HFF-Myc (cell line): ENCODE data around the gene LYZ.

Experiments
- DNase-seq: peaks from one replicate; pipeline ENCODE4 v3.0.0-alpha.2; 2011; ENCODE audit warnings: low read depth; ENCODE audit errors: extremely low read depth
- H3K4me3 ChIP-seq: replicated peaks from 2 replicates; pipeline ENCODE4 v1.5.1; 2011; ENCODE audit warnings: low read depth, mild to moderate bottlenecking, control low read depth, low read length
- TF ChIP-seq, protein P1 (sequence below): IDR thresholded peaks from 2 replicates; pipeline ENCODE4 v1.5.1; 2012; ENCODE audit warnings: mild to moderate bottlenecking, low read depth, low read length, control low read depth; ENCODE audit errors: missing control alignments

LYZ gene

DNA sequence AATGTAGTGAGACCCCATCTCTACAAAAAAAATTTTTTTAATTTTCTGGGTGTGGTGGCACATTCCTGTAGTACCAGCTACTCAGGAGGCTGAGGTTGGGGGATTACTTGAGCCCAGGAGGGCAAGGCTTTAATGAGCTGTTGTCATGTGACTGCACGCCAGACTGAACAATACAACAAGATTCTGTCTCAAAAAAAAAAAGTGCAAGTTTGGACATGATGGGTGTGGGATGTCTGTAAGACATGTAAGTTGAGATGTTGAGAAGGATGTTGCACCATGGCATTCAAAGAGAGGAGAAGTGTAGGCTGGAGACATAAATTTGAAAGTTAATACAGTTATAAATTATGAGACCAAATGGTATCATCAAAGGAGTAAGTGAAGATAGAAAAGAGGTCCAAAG is 34.9 kb downstream of the LYZ start:
- TF ChIP-seq, protein P1, sequence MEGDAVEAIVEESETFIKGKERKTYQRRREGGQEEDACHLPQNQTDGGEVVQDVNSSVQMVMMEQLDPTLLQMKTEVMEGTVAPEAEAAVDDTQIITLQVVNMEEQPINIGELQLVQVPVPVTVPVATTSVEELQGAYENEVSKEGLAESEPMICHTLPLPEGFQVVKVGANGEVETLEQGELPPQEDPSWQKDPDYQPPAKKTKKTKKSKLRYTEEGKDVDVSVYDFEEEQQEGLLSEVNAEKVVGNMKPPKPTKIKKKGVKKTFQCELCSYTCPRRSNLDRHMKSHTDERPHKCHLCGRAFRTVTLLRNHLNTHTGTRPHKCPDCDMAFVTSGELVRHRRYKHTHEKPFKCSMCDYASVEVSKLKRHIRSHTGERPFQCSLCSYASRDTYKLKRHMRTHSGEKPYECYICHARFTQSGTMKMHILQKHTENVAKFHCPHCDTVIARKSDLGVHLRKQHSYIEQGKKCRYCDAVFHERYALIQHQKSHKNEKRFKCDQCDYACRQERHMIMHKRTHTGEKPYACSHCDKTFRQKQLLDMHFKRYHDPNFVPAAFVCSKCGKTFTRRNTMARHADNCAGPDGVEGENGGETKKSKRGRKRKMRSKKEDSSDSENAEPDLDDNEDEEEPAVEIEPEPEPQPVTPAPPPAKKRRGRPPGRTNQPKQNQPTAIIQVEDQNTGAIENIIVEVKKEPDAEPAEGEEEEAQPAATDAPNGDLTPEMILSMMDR = no peak
- H3K4me3 ChIP-seq = no peak overlapping the region
- DNase-seq = no peak

DNA sequence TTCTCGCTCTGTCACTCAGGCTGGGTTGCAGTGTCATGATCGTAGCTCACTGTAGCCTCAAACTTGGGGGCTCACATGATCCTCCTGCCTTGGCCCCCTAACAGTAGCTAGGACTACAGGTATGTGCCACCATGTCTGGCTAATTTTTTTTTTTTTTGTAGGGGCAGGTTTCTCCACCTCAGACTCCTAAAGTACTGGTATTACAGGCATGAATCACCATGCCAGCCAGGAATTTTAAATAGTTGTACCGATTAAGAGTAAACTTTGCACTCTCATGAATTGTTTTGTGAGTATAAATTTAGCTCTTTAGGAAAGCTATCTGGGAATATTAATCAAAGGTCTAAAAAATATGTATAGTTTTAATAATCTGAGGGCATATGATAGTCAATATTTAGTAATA is 36.9 kb downstream of the LYZ start:
- no peak overlapping the region for H3K4me3 ChIP-seq
- TF ChIP-seq, protein P1 = no peak
- no peak for DNase-seq

DNA sequence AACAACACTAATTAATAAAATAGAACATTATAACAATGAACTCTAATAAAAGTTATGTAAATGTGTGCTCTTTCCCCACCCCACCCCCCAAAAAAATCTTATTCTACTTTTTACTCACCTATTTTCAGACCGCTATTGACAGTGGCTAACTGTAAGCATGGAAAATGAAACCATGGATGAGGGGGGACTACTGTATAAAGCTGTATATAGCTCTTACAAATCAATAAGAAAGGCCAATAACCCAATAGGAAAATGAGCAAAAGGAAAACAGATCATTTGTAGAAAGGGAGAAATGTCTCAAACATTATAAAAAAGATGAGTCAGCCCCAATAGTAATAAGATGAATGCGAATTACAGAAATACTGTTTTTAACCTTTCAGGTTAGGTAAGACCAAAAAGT is 38.7 kb downstream of the LYZ start:
- TF ChIP-seq, protein P1 = no peak
- no peak for DNase-seq

DNA sequence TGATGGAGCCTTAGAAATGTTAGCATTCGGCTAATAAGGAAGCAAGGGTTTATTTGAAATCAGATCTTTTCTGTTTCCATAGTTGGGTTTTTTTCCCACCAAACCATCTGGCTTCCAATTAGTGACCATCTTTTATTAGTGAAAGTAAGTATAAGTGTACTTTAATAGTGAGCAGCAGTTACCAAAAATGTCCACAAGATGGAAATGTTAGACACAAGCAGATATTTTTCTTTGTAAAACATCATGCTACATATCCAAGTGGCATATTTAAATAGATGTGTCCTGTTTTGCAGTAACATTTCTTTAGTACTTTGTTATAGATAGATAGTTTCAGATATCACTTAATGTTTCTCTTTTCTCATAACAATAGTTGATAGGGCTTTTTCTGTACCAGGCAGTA is 40.2 kb downstream of the LYZ start:
- TF ChIP-seq, protein P1 = peak; percentile 35
- H3K4me3 ChIP-seq = no peak overlapping the region
- peak; percentile 52 for DNase-seq

More for the DNA sequence above, 38.7 kb downstream of the LYZ start:
- no peak overlapping the region for H3K4me3 ChIP-seq

DNA sequence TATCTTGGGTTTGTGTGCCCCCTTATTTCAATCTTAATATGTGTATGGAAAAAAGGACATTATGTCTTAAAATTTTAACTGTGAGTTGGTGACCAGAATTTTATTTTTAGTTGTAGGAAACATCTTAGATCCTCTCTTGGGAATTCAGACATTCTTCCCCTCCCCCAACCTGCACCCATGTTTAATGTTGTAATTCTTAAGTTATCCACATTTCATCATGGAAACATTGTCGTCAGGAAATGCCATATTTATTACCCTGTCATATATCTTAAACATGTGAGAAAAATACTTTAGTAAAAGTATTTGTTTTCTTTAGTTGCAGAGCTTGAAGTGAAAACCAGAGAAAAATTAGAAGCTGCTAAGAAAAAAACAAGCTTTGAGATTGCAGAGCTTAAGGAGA is 41.6 kb downstream of the LYZ start:
- H3K4me3 ChIP-seq = no peak overlapping the region
- TF ChIP-seq, protein P1 = no peak
- DNase-seq = no peak

DNA sequence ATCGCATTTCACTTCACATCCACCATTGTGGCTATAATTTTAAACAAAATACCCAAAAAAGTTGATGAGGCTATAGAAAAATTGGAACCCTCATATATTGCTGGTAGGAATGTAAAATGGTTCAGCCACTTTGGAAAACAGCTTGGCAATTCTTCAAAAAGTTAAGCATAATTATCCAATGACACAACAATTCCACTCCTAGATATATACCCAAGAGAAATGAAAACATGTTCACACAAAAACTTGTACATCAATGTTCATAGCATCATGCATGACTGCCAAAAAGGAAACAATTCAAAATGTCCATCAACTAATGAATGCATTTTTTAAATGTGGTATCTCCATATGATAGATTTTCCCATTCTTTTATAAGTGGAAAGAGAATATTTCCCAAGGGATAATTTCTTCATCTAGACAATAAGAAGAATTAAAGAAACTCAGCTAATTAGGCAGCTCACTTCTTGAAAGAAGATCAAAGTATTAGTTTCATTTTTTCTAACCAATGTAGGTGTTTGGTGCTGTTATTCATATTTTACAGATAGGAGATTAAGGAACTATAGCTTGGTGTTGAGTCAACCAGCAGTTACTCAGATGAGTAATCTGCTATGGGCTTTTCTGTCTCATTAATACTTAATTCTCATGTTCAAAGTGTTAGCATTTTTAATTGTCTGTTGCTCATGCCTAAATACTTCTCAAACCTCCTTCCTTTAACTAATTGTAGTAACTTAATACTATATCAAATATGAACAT is 44.2 kb downstream of the LYZ start:
- TF ChIP-seq, protein P1 = no peak
- DNase-seq = no peak
- no peak overlapping the region for H3K4me3 ChIP-seq

DNA sequence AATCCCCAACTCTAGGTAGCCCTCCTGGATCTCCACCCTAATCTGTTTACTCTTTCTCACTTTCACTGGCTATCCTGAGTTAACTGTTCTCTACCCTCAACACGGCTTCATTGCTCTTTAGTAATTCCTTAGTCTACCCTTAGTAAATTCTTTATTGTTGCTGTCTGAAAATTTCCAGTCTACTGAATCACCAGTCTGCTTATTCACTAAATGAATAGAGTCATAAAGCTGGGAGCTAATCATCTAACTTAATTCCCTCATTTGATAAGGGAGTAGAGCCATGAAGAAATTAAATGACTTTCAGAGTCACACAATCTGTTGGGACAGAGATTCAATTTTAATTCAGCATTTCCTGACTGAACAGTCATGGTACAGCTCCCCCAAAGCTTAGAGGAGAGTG is 47.9 kb downstream of the LYZ start:
- no peak for DNase-seq
- TF ChIP-seq, protein P1 = no peak
- no peak overlapping the region for H3K4me3 ChIP-seq
